ENCODE measurements around the gene ENG.
"Not testable (repeated sequence)": the region's sequence is repeated elsewhere in the genome, so short reads cannot be mapped to it uniquely, and the experiment has no call there.

ENG gene

GRCh38 chr9:127878001-127878651 is 23.7 kb upstream of the ENG start:
- DNase-seq, result peak in 1 of 2 experiments; percentile 26

- DNase-seq, result peak in 1 of 2 experiments; percentile 68
Observed at GRCh38 chr9:127877566-127877998, 23.1 kb upstream of the ENG start, which contains the start of gene AK1. AK1 (minus strand) TSS chr9:127877675; CDS start chr9:127874617, 3,058 bp downstream.

- peak in 1 of 2 experiments; percentile 56 for DNase-seq
Observed at GRCh38 chr9:127876764-127877562, 22.5 kb upstream of the ENG start.

GRCh38 chr9:127876026-127876763 is 21.7 kb upstream of the ENG start:
- DNase-seq, result no peak

GRCh38 chr9:127875306-127875966 is 21.0 kb upstream of the ENG start:
- DNase-seq, result no peak

GRCh38 chr9:127874301-127875221 is 20.1 kb upstream of the ENG start:
- no peak for DNase-seq

GRCh38 chr9:127873886-127874285 is 19.4 kb upstream of the ENG start:
- DNase-seq, result no peak

- DNase-seq, result no peak
Observed at GRCh38 chr9:127873223-127873691, 18.8 kb upstream of the ENG start.

- DNase-seq, result no peak
Observed at GRCh38 chr9:127872369-127873222, 18.1 kb upstream of the ENG start.

- no peak for DNase-seq
Observed at GRCh38 chr9:127871531-127871930, 17.1 kb upstream of the ENG start.

GRCh38 chr9:127870887-127871286 is 16.4 kb upstream of the ENG start:
- no peak for DNase-seq

- not testable (repeated sequence) for DNase-seq
Observed at GRCh38 chr9:127870153-127870491, 15.7 kb upstream of the ENG start.

- peak; percentile 16 to 73 for DNase-seq
Observed at GRCh38 chr9:127869310-127870152, 15.1 kb upstream of the ENG start.

- DNase-seq, result no peak
Observed at GRCh38 chr9:127868278-127868902, 13.9 kb upstream of the ENG start.

GRCh38 chr9:127867356-127868277 is 13.2 kb upstream of the ENG start:
- no peak for DNase-seq

GRCh38 chr9:127866535-127866934 is 12.1 kb upstream of the ENG start:
- DNase-seq, result no peak

- peak in 1 of 2 experiments; percentile 11 for DNase-seq
Observed at GRCh38 chr9:127865645-127866464, 11.4 kb upstream of the ENG start.

Measured in NCI-H526 (cell line).